Measurements from ENCODE around the gene PEDS1. TPM values are rescaled to one million over a fixed set of nuclear protein-coding genes. Genes with fewer than 3 reads are reported as not detected.
"Not testable (repeated sequence)": the region's sequence is repeated elsewhere in the genome, so short reads cannot be mapped to it uniquely, and the experiment has no call there.

PEDS1 gene
- total RNA-seq: 10 to 100 TPM; 24.1 to 46.3 (median 31.8) TPM

- peak; percentile 99 for ATAC-seq
- Histone ChIP-seq H3K36me3 (no peaks in the 10 kb centered on the region), H3K27me3 (no peaks in the 10 kb centered on the region), H3K27ac (peak within 1 kb of the TSS; percentile 89 to 96 (median 92)), H3K4me3 (peak within 1 kb of the TSS; percentile 93 to 98), H3K9me3 (no peaks in the 10 kb centered on the region), H3K4me1 (peaks cover 5 to 54% (median 35%) of the 10 kb centered on the region in 3 donors)
- TF ChIP-seq, protein P1, sequence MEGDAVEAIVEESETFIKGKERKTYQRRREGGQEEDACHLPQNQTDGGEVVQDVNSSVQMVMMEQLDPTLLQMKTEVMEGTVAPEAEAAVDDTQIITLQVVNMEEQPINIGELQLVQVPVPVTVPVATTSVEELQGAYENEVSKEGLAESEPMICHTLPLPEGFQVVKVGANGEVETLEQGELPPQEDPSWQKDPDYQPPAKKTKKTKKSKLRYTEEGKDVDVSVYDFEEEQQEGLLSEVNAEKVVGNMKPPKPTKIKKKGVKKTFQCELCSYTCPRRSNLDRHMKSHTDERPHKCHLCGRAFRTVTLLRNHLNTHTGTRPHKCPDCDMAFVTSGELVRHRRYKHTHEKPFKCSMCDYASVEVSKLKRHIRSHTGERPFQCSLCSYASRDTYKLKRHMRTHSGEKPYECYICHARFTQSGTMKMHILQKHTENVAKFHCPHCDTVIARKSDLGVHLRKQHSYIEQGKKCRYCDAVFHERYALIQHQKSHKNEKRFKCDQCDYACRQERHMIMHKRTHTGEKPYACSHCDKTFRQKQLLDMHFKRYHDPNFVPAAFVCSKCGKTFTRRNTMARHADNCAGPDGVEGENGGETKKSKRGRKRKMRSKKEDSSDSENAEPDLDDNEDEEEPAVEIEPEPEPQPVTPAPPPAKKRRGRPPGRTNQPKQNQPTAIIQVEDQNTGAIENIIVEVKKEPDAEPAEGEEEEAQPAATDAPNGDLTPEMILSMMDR (IDR thresholded peaks at IDR 0.05): peak in 2 of 4 experiments; percentile 8 to 24
- TF ChIP-seq POLR2A (IDR thresholded peaks at IDR 0.05): peak; percentile 91 to 98
- peak; percentile 63 for TF ChIP-seq POLR2AphosphoS5 (IDR thresholded peaks at IDR 0.05)
- TF ChIP-seq EP300 (IDR thresholded peaks at IDR 0.05): no peak
- 29 to 42% methylated on average over 2 to 5 of the region's 99 CpGs for WGBS, 2 donors (ENCODE audit: low coverage in 1 of 2)
Measured at GRCh38 chr20:50153500-50154377, at the start of gene PEDS1. TSS of gene PEDS1 (minus strand) at chr20:50153723. CDS start at chr20:50153637, 86 bp downstream.

DNA sequence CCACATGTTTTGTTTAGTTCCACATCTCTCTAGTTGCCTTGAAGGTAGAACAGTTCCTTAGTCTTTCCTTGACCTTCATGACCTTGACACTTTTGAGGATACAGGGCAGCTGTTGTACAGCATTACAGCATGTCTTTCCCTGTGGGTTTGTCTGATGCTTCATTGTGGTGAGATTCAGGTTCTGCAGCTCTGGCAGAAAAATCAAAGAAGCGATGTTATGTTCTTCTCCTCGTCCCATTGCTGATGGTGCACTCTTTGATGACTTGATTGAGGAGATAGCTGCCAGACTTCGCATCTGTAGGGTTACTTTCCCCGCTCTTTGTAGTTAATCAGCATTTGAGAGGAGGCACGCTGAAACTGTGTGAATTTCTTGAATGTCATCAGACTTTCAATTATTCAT, 49.2 kb upstream of the PEDS1 start:
- H3K4me3 ChIP-seq: no peak overlapping the region
- H3K36me3 ChIP-seq: no peaks in the 10 kb centered on the region
- peaks cover 0 to 13% (median 0%) of the 10 kb centered on the region in 3 donors for H3K9me3 ChIP-seq
- H3K27ac ChIP-seq: no peak overlapping the region
- no peaks in the 10 kb centered on the region for H3K27me3 ChIP-seq
- no peak for ATAC-seq
- no peaks in the 10 kb centered on the region for H3K4me1 ChIP-seq
- 81 to 100% methylated on average over 1 to 5 of the region's 5 CpGs for WGBS, 2 donors (ENCODE audit: low coverage in 1 of 2)
- TF ChIP-seq EP300 (IDR thresholded peaks at IDR 0.05): no peak
- TF ChIP-seq POLR2A (IDR thresholded peaks at IDR 0.05): no peak
- TF ChIP-seq, protein P1 (IDR thresholded peaks at IDR 0.05): no peak
- no peak for TF ChIP-seq POLR2AphosphoS5 (IDR thresholded peaks at IDR 0.05)

- not testable (repeated sequence) for ATAC-seq, H3K36me3 ChIP-seq, H3K4me1 ChIP-seq, H3K27me3 ChIP-seq, H3K4me3 ChIP-seq, H3K27ac ChIP-seq
- peaks cover 0 to 13% (median 0%) of the 10 kb centered on the region in 3 donors for H3K9me3 ChIP-seq
- 94 to 100% methylated on average over 6 to 7 of the region's 7 CpGs for WGBS, 2 donors (ENCODE audit: low coverage in 1 of 2)
Measured at GRCh38 chr20:50201710-50202109, 48.2 kb upstream of the PEDS1 start.

DNA sequence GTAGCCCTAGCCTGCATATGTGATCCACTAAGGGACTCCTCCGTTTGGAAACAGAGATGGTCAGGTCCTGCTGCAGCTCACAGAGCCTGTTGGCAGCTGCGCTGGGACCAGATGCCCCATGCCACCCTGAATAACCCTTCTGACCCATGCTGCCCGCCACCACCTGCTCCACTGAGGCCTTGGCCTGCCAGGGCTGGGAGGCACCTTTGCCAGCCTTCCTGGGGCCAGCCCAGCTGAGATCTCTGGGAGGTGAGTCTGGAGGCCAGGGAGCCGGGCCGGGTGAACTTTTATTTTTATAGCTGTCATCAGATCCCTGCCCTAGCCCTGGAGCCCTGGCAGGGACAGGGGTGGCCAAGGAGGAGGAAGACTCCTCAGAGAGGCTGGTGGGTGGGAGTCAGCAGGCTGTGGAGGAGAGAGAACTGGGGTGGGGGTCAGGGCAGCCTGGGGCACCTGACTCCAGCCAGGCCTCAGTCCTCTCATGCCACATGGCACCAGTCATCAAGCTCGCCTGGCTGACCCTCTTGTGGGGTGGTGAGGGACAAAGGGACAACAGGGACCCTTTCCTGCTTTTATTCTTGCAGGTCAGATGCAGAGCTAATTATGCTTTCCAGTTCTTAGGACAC, 47.1 kb upstream of the PEDS1 start:
- H3K27me3 ChIP-seq: no peaks in the 10 kb centered on the region
- TF ChIP-seq EP300 (IDR thresholded peaks at IDR 0.05): no peak
- no peak for TF ChIP-seq POLR2AphosphoS5 (IDR thresholded peaks at IDR 0.05)
- TF ChIP-seq POLR2A (IDR thresholded peaks at IDR 0.05): no peak
- TF ChIP-seq, protein P1 (IDR thresholded peaks at IDR 0.05): no peak
- H3K9me3 ChIP-seq: peaks cover 0 to 13% (median 0%) of the 10 kb centered on the region in 3 donors
- peaks cover 0 to 7% (median 0%) of the 10 kb centered on the region in 3 donors for H3K4me1 ChIP-seq
- no peak overlapping the region for H3K4me3 ChIP-seq
- ATAC-seq: no peak
- no peaks in the 10 kb centered on the region for H3K36me3 ChIP-seq
- H3K27ac ChIP-seq: no peak overlapping the region
- 67 to 80% methylated on average over 1 of the region's 6 CpGs for WGBS, 2 donors (ENCODE audit: low coverage in 1 of 2)

DNA sequence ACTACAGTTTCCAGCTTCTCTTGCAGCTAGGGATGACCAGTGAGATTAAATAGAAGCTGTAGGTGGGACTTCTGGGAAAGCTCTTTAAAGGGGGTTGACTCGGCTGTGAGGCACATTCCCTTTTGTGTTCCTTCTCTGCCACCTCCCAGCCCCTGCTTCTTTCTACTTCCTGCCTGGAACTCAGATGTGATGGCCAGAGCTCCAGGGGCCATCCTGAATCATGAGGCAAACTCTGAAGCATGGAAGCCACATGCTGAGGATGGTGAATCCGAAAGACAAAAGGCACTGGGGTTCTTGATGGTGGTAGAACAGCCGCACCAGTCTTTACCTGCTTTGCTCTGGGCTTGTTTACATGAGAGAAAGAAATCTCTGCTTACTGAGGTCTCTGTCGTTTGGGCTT, 46.2 kb upstream of the PEDS1 start:
- no peak for ATAC-seq
- Histone ChIP-seq H3K4me3 (no peak overlapping the region), H3K27me3 (no peaks in the 10 kb centered on the region), H3K36me3 (peaks cover 0 to 5% of the 10 kb centered on the region in 2 donors), H3K4me1 (peaks cover 0 to 16% (median 3%) of the 10 kb centered on the region in 3 donors), H3K27ac (no peak overlapping the region), H3K9me3 (peaks cover 0 to 13% (median 0%) of the 10 kb centered on the region in 3 donors)
- TF ChIP-seq EP300 (IDR thresholded peaks at IDR 0.05): no peak
- TF ChIP-seq POLR2A (IDR thresholded peaks at IDR 0.05): no peak
- TF ChIP-seq POLR2AphosphoS5 (IDR thresholded peaks at IDR 0.05): no peak
- TF ChIP-seq, protein P1 (IDR thresholded peaks at IDR 0.05): no peak
- WGBS, 2 donors (ENCODE audit: low coverage in 1 of 2): 40 to 75% methylated on average over 1 to 4 of the region's 4 CpGs

Data from gastroesophageal sphincter (tissue), 4 donors.